GM12872 (cell line): ENCODE data around the gene SRXN1.

ENCODE experiments used
- CTCF ChIP-seq: IDR thresholded peaks from 3 replicates; pipeline ENCODE4 v1.5.1; 2011; ENCODE audit warnings: low read depth, mild to moderate bottlenecking, low read length, moderate library complexity; ENCODE audit not compliant: insufficient read depth

SRXN1 gene

GRCh38 chr20:602111-602970 is 50.7 kb downstream of the SRXN1 start:
- no peak for TF ChIP-seq CTCF

GRCh38 chr20:600736-601135 is 52.3 kb downstream of the SRXN1 start:
- no peak for TF ChIP-seq CTCF

GRCh38 chr20:600141-600540 is 52.9 kb downstream of the SRXN1 start:
- no peak for TF ChIP-seq CTCF

- no peak for TF ChIP-seq CTCF
Observed at GRCh38 chr20:598133-598850, 54.7 kb downstream of the SRXN1 start.

GRCh38 chr20:597560-597959 is 55.4 kb downstream of the SRXN1 start:
- TF ChIP-seq CTCF, result no peak
